Cardiac fibroblast (primary cell): ENCODE measurements around the gene BSND.

Source experiments
- DNase-seq, 2 donors: peaks; one replicate each; pipeline versions ENCODE4 v3.0.0 to v3.0.0-alpha.2; 2010; ENCODE audit warnings: low read depth in 2 of 2
- H3K4me3 ChIP-seq, 2 donors: replicated peaks in 1 of 2; 1 replicate in 1 of 2; 2 replicates in 1 of 2; pipeline ENCODE4 v1.5.1; 2011; ENCODE audit warnings: low read depth in 2 of 2, low read length in 2 of 2, mild to moderate bottlenecking in 2 of 2, moderate library complexity in 1 of 2
- TF ChIP-seq, protein P1 (sequence below): IDR thresholded peaks from one replicate; pipeline ENCODE4 v1.5.1; 2011; ENCODE audit warnings: low read depth, mild to moderate bottlenecking, low read length, inconsistent platforms

The BSND gene

GRCh38 chr1:55049914-55050278 lies 51.2 kb downstream of the BSND start:
- H3K4me3 ChIP-seq, result no peak overlapping the region
- peak in 1 of 2 donors; percentile 74 for DNase-seq
- TF ChIP-seq, protein P1, sequence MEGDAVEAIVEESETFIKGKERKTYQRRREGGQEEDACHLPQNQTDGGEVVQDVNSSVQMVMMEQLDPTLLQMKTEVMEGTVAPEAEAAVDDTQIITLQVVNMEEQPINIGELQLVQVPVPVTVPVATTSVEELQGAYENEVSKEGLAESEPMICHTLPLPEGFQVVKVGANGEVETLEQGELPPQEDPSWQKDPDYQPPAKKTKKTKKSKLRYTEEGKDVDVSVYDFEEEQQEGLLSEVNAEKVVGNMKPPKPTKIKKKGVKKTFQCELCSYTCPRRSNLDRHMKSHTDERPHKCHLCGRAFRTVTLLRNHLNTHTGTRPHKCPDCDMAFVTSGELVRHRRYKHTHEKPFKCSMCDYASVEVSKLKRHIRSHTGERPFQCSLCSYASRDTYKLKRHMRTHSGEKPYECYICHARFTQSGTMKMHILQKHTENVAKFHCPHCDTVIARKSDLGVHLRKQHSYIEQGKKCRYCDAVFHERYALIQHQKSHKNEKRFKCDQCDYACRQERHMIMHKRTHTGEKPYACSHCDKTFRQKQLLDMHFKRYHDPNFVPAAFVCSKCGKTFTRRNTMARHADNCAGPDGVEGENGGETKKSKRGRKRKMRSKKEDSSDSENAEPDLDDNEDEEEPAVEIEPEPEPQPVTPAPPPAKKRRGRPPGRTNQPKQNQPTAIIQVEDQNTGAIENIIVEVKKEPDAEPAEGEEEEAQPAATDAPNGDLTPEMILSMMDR, result no peak

GRCh38 chr1:55050283-55050682 lies 51.5 kb downstream of the BSND start:
- DNase-seq, result peak; percentile 49 to 70
- no peak overlapping the region for H3K4me3 ChIP-seq
- TF ChIP-seq, protein P1, result no peak

DNA sequence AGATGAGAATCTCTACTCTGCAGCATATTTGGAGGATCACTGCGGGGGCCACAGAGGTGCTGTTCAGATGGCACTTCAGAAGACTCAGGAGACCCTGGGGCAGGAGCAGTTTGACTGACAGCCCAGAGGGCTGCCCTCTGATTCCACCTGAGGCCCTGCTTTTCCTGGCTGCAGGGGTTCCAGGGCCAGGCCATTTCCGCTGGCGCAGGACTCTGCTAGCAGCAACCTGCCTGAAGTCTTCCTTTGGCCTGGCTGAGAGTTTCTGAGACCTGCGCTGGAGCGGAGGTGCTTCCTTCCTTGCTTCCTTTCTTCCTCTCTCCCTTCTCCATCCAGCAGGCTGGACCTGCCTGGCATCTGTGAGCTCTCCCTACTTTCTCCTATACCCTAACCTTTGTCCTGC lies 52.4 kb downstream of the BSND start:
- DNase-seq, result no peak
- H3K4me3 ChIP-seq, result no peak overlapping the region
- TF ChIP-seq, protein P1, result no peak

GRCh38 chr1:55051621-55052020 lies 52.9 kb downstream of the BSND start:
- DNase-seq, result no peak
- TF ChIP-seq, protein P1, result no peak
- no peak overlapping the region for H3K4me3 ChIP-seq

GRCh38 chr1:55052221-55053142 lies 53.7 kb downstream of the BSND start:
- no peak for DNase-seq
- TF ChIP-seq, protein P1, result no peak
- H3K4me3 ChIP-seq, result no peak overlapping the region

- DNase-seq, result peak; percentile 12 to 30
- no peak overlapping the region for H3K4me3 ChIP-seq
- TF ChIP-seq, protein P1, result no peak
Measured at GRCh38 chr1:55053265-55053954, 54.7 kb downstream of the BSND start.
